HK-2 (cell line): Measurements from ENCODE around the gene GPC6.

Experiments used
- DNase-seq: peaks from one replicate; pipeline ENCODE4 v3.0.0-alpha.2; 2018; ENCODE audit not compliant: unreplicated experiment

Gene GPC6

GRCh38 chr13:93562676-93563075 lies 336.1 kb downstream of the GPC6 start:
- DNase-seq, result no peak

GRCh38 chr13:93577105-93577504 lies 350.5 kb downstream of the GPC6 start:
- DNase-seq, result no peak

GRCh38 chr13:93589788-93590187 lies 363.2 kb downstream of the GPC6 start:
- no peak for DNase-seq

GRCh38 chr13:93603043-93603442 lies 376.4 kb downstream of the GPC6 start:
- peak; percentile 8 for DNase-seq

- DNase-seq, result no peak
These were observed 388.2 kb downstream of the GPC6 start for GRCh38 chr13:93614776-93615175.

GRCh38 chr13:93620181-93620765 lies 393.7 kb downstream of the GPC6 start:
- no peak for DNase-seq

GRCh38 chr13:93621051-93621450 lies 394.4 kb downstream of the GPC6 start:
- DNase-seq, result no peak

GRCh38 chr13:93621966-93622365 lies 395.4 kb downstream of the GPC6 start:
- no peak for DNase-seq

- DNase-seq, result no peak
These were observed 397.7 kb downstream of the GPC6 start for GRCh38 chr13:93624311-93624777.

- DNase-seq, result no peak
These were observed 398.9 kb downstream of the GPC6 start for GRCh38 chr13:93625536-93625935.

- no peak for DNase-seq
These were observed 401.7 kb downstream of the GPC6 start for GRCh38 chr13:93628136-93628797.

GRCh38 chr13:93635616-93636032 lies 409.0 kb downstream of the GPC6 start:
- DNase-seq, result no peak

GRCh38 chr13:93637852-93638251 lies 411.2 kb downstream of the GPC6 start:
- DNase-seq, result no peak

- DNase-seq, result no peak
These were observed 413.8 kb downstream of the GPC6 start for GRCh38 chr13:93640452-93640851.

- no peak for DNase-seq
These were observed 419.6 kb downstream of the GPC6 start for GRCh38 chr13:93646245-93646644.

GRCh38 chr13:93649496-93649895 lies 422.9 kb downstream of the GPC6 start:
- no peak for DNase-seq

- DNase-seq, result no peak
These were observed 427.2 kb downstream of the GPC6 start for GRCh38 chr13:93653776-93654175.

GRCh38 chr13:93655154-93655553 lies 428.5 kb downstream of the GPC6 start:
- DNase-seq, result no peak

GRCh38 chr13:93660391-93661063 lies 433.9 kb downstream of the GPC6 start:
- no peak for DNase-seq

- no peak for DNase-seq
These were observed 444.3 kb downstream of the GPC6 start for GRCh38 chr13:93670866-93671265.

GRCh38 chr13:93672996-93673395 lies 446.4 kb downstream of the GPC6 start:
- no peak for DNase-seq

GRCh38 chr13:93673885-93674284 lies 447.3 kb downstream of the GPC6 start:
- DNase-seq, result no peak

- no peak for DNase-seq
These were observed 447.7 kb downstream of the GPC6 start for GRCh38 chr13:93674337-93674755.
